GF-D8 (cell line): ENCODE measurements around the gene PLXNA4.

Experiments used
- DNase-seq: peaks from one replicate; lab custom pipeline; 2025; lab: John Stamatoyannopoulos, UW

Gene PLXNA4

DNA sequence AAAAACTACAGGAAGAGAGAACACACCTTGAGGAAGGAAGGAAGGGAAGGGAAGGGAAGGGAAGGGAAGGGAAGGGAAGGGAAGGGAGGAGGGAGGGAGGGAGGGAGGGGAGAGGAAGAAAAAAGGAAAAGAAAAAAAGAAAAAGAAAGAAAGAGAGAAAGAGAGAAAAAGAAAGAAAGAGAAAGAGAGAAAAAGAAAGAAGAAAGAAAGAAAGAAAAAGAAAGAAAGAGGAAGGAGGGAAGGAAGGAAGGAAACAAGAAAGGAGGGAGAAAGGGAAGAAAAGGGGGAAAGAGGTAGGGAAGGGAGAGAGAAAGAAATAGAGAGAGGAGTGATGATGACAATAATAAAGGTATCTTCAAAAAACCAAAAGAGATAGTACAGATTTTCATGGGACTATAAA lies 12.3 kb upstream of the PLXNA4 start:
- no peak for DNase-seq

GRCh38 chr7:132584796-132585494 lies 8.7 kb upstream of the PLXNA4 start:
- DNase-seq = no peak

DNA sequence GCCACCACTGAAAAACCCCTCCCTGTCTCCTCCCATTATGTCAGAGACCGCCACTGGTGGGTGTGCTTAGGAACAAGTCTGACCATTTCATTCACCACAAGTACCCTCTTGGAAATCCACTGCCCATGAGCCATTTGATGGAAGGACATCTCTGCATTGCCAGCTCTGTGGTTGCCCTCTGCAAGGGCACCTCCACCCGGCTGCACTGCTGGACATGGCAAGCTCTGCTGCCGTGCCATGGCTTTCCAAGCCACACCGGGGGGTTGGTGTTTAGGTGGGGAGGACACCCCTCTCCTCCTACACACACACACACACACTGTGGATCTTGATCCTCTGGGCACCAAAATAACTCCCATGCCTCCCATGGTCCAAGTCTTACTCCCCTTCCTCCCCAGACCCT lies 5.2 kb upstream of the PLXNA4 start:
- DNase-seq = no peak

- DNase-seq = peak; percentile 15
These were observed 4.5 kb upstream of the PLXNA4 start for GRCh38 chr7:132580717-132581285.

GRCh38 chr7:132580277-132580676 lies 4.0 kb upstream of the PLXNA4 start:
- no peak for DNase-seq

DNA sequence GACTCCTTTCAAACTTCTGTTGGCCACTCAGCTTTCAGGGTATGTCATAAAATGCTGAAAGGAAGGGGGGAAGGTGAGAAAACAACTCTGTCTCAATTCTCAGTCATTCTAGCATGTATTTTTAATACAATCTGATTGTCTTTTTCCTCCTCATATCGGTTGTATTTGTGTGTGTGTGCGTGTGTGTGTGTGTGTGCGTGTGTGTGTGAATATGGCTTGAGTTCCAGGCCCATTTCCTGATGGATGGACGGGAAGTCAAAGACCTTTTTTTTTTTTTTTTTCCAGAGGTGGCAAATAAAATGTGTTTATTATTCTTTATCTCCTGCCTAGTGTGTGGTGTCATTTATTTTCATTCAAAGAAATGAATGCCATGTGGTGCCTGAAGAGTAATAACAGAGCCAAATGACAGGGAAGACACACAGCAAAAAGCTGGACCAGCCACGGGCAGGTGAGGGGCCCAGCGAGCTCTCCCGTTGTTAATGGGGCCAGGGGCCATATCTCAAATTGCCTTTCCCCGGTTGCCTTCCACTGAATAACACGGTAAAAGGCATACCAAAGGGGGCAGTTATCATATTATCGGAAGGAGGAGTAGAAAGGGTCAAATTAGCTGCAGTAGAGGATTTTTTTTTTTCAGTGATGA lies 3.1 kb upstream of the PLXNA4 start:
- DNase-seq = no peak

DNA sequence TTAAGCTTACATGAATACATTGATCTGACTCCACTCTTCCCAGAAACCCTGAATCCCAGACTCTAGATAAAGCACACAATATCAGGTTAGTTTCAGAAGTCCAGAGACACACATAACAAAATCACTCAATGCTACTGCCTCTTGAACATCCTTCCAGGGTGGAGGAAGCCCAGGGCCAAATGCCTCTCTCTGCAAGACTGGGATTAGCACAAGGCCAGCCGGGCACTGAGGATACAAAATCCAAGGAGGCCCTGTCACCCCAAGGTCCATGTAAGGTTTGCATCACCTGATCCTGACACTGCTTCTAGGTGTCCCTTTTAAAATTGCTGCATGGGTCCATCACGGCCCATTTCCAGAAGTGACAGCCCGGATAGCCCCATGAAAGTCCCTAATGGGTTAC lies 2.6 kb upstream of the PLXNA4 start:
- no peak for DNase-seq

GRCh38 chr7:132578050-132578370 lies 1.7 kb upstream of the PLXNA4 start:
- no peak for DNase-seq

- DNase-seq = no peak
These were observed 1.2 kb upstream of the PLXNA4 start for GRCh38 chr7:132577206-132578049.

- no peak for DNase-seq
These were observed 433 bp upstream of the PLXNA4 start for GRCh38 chr7:132576721-132577085.

GRCh38 chr7:132575419-132575981 lies 770 bp downstream of the PLXNA4 start:
- no peak for DNase-seq

- DNase-seq = no peak
These were observed 2.0 kb downstream of the PLXNA4 start for GRCh38 chr7:132574223-132574622.

DNA sequence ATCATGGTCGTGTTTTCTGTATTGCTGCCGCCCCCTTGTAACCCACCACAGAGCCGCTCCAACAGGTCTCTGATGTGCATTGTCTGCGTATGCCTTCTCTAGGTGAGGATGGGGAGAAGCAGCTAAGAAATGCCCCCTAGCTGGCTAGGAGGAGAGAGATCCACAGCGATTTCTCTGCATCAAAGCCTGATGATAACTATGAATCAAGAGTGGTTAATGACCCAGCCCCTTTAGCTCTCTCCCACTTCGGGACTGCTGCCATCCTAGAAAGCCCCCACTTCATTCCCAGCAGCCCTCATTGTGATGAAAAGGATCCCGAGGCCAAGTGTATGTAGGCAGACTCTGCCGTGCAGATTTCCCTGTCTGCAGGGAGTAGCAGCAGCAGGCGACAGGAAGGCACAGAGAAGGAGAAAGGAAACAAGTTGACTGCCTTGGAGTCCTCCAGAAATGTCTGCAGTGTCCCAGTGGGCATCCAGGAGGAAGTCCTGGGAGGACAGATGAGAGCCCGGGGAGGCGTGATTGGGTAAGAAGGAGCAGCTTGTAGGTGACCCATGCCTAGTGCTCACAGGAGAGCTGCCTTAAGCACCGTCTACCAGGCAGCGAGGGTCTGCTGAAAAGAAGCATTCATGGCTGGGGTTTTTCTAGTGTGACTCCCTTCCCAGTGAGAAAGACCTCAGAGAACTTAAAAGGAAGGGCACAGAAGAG lies 2.9 kb downstream of the PLXNA4 start:
- DNase-seq = no peak

- DNase-seq = no peak
These were observed 3.7 kb downstream of the PLXNA4 start for GRCh38 chr7:132572526-132572925.

DNA sequence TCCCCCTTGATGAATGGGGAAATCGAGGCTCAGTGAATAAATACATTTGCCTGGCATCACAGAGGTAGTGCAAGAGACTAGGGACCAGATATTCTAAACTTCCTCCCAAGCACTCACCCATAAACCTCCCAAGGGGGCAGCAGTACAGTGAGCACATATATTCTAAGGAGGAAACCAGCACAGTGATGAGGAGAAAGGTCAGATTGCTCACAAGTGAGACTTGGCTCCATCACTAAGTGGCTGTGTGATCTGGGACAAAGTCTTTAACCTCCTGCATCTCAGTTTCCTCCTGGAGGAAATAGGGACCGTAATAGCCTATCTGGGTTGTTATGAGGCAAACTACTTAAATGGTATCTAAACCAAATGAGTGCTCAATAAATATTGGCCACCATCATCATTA lies 4.3 kb downstream of the PLXNA4 start:
- no peak for DNase-seq

GRCh38 chr7:132569884-132570614 lies 6.2 kb downstream of the PLXNA4 start:
- DNase-seq = peak; percentile 17

GRCh38 chr7:132568962-132569361 lies 7.3 kb downstream of the PLXNA4 start:
- no peak for DNase-seq

- DNase-seq = no peak
These were observed 10.4 kb downstream of the PLXNA4 start for GRCh38 chr7:132565885-132566284.

DNA sequence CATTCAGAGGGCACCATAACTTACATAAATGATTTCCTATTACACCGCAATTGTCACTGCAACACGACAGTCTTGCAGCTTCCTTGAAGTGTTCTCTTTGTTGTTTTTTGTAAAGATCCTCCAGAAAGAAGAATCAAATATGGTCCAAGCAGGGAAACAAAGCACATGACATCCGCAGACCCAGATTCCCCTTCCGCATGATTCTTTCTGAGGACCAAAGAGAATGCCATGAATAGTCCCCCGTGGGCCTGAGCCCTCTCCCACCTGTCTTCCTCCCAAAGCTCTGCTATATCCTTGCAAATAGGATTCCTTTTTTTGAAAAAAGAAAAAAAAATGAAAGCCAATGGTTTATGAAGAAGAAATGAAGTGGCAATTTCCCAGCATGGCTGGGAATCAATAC lies 10.8 kb downstream of the PLXNA4 start:
- no peak for DNase-seq

DNA sequence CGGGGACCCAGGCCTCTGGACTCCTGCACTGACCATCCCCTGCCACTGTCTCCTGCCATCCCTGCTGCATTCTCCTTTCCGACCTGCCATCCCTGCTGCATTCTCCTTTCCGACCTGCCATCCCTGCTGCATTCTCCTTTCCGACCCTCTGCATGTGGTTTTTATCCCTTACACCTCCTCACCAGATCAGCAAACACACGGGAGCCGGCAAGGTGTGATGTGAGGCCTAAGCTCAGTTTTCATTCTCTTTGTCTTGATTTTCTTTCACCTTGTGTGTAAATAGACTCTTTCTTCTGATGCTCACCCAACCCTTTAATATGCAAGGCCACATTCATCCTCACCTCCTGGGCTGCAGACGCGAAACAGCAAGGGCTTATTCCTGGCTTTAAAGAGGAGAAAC lies 11.4 kb downstream of the PLXNA4 start:
- DNase-seq = no peak

- no peak for DNase-seq
These were observed 12.2 kb downstream of the PLXNA4 start for GRCh38 chr7:132564090-132564489.
